22Rv1 (cell line): Measurements from ENCODE around the gene PCBP2.
A peak's percentile ranks its signal among the peaks of the same experiment; 100 is the strongest.

Experiments used
- ZFX ChIP-seq: fragments of 450-650 bp; IDR thresholded peaks from 2 replicates; pipeline ENCODE4 v1.6.1; 2017; ENCODE audit warnings: antibody characterized with exemption, borderline replicate concordance
- TF ChIP-seq, protein P1 (sequence below): fragments of 450-650 bp; IDR thresholded peaks from 2 replicates; pipeline ENCODE4 v1.5.1; 2017; ENCODE audit warnings: mild to moderate bottlenecking

- TF ChIP-seq, protein P1, sequence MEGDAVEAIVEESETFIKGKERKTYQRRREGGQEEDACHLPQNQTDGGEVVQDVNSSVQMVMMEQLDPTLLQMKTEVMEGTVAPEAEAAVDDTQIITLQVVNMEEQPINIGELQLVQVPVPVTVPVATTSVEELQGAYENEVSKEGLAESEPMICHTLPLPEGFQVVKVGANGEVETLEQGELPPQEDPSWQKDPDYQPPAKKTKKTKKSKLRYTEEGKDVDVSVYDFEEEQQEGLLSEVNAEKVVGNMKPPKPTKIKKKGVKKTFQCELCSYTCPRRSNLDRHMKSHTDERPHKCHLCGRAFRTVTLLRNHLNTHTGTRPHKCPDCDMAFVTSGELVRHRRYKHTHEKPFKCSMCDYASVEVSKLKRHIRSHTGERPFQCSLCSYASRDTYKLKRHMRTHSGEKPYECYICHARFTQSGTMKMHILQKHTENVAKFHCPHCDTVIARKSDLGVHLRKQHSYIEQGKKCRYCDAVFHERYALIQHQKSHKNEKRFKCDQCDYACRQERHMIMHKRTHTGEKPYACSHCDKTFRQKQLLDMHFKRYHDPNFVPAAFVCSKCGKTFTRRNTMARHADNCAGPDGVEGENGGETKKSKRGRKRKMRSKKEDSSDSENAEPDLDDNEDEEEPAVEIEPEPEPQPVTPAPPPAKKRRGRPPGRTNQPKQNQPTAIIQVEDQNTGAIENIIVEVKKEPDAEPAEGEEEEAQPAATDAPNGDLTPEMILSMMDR: peak; percentile 60
- TF ChIP-seq ZFX: no peak
Observed at GRCh38 chr12:53499266-53500141, 47.6 kb downstream of the PCBP2 start, which contains the start of gene MAP3K12.
